GM19467 (cell line): Measurements from ENCODE around the gene PLEKHA7.

Experiments
- ATAC-seq: cut with Tn5 transposase; IDR thresholded peaks from one replicate; pipeline ENCODE4 v1.9.1; 2021; ENCODE audit warnings: mild to moderate bottlenecking, moderate library complexity; ENCODE audit not compliant: unreplicated experiment

Gene PLEKHA7

GRCh38 chr11:16854979-16855378 is 159.2 kb downstream of the PLEKHA7 start:
- no peak for ATAC-seq

GRCh38 chr11:16853859-16854258 is 160.4 kb downstream of the PLEKHA7 start:
- no peak for ATAC-seq

- ATAC-seq = no peak
Measured at GRCh38 chr11:16853266-16853665, 160.9 kb downstream of the PLEKHA7 start.

GRCh38 chr11:16846305-16846704 is 167.9 kb downstream of the PLEKHA7 start:
- no peak for ATAC-seq

GRCh38 chr11:16844268-16844771 is 169.9 kb downstream of the PLEKHA7 start:
- ATAC-seq = no peak

- no peak for ATAC-seq
Measured at GRCh38 chr11:16843294-16843693, 170.9 kb downstream of the PLEKHA7 start.

- ATAC-seq = no peak
Measured at GRCh38 chr11:16841984-16842383, 172.2 kb downstream of the PLEKHA7 start.

- ATAC-seq = no peak
Measured at GRCh38 chr11:16841481-16841880, 172.7 kb downstream of the PLEKHA7 start.

- no peak for ATAC-seq
Measured at GRCh38 chr11:16840951-16841350, 173.3 kb downstream of the PLEKHA7 start.

GRCh38 chr11:16839821-16840220 is 174.4 kb downstream of the PLEKHA7 start:
- ATAC-seq = no peak

- no peak for ATAC-seq
Measured at GRCh38 chr11:16834384-16834783, 179.8 kb downstream of the PLEKHA7 start.

- no peak for ATAC-seq
Measured at GRCh38 chr11:16833026-16833425, 181.2 kb downstream of the PLEKHA7 start.

- ATAC-seq = no peak
Measured at GRCh38 chr11:16832193-16832539, 182.0 kb downstream of the PLEKHA7 start.

- no peak for ATAC-seq
Measured at GRCh38 chr11:16831316-16832192, 182.7 kb downstream of the PLEKHA7 start.

GRCh38 chr11:16827139-16827538 is 187.1 kb downstream of the PLEKHA7 start:
- no peak for ATAC-seq

GRCh38 chr11:16825968-16826367 is 188.2 kb downstream of the PLEKHA7 start:
- ATAC-seq = no peak

- ATAC-seq = no peak
Measured at GRCh38 chr11:16825101-16825500, 189.1 kb downstream of the PLEKHA7 start.

- ATAC-seq = peak; percentile 66
Measured at GRCh38 chr11:16820324-16821092, 193.7 kb downstream of the PLEKHA7 start.

- ATAC-seq = no peak
Measured at GRCh38 chr11:16818284-16818683, 195.9 kb downstream of the PLEKHA7 start.

GRCh38 chr11:16817351-16817750 is 196.9 kb downstream of the PLEKHA7 start:
- ATAC-seq = no peak

GRCh38 chr11:16816358-16817270 is 197.6 kb downstream of the PLEKHA7 start:
- ATAC-seq = no peak
